COLO668 (cell line): ENCODE results near the gene NRF1.
"Not testable (repeated sequence)": the region's sequence is repeated elsewhere in the genome, so short reads cannot be mapped to it uniquely, and the experiment has no call there.

Source experiments
- DNase-seq: peaks from one replicate; lab custom pipeline; 2025; ENCODE audit not compliant: unreplicated experiment; lab: John Stamatoyannopoulos, UW

Gene NRF1

GRCh38 chr7:129611246-129612111 is at the start of gene NRF1:
NRF1 (plus strand) TSS chr7:129611720; CDS start chr7:129657352, 45,632 bp downstream.
- DNase-seq = peak; percentile 94

- not testable (repeated sequence) for DNase-seq
These were observed 45.2 kb upstream of the NRF1 start for GRCh38 chr7:129566323-129566722.

GRCh38 chr7:129567377-129567776 is 44.1 kb upstream of the NRF1 start:
- no peak for DNase-seq

- DNase-seq = no peak
These were observed 43.3 kb upstream of the NRF1 start for GRCh38 chr7:129568240-129568639.

GRCh38 chr7:129569326-129569725 is 42.2 kb upstream of the NRF1 start:
- no peak for DNase-seq

GRCh38 chr7:129569811-129570215 is 41.7 kb upstream of the NRF1 start:
- no peak for DNase-seq

- DNase-seq = no peak
These were observed 40.3 kb upstream of the NRF1 start for GRCh38 chr7:129571201-129571600.

GRCh38 chr7:129572205-129572604 is 39.3 kb upstream of the NRF1 start:
- DNase-seq = no peak

GRCh38 chr7:129574487-129574886 is 37.0 kb upstream of the NRF1 start:
- no peak for DNase-seq

GRCh38 chr7:129575699-129576098 is 35.8 kb upstream of the NRF1 start:
- DNase-seq = no peak

- DNase-seq = no peak
These were observed 35.4 kb upstream of the NRF1 start for GRCh38 chr7:129576138-129576537.

- no peak for DNase-seq
These were observed 32.7 kb upstream of the NRF1 start for GRCh38 chr7:129578829-129579228.

GRCh38 chr7:129586179-129586578 is 25.3 kb upstream of the NRF1 start:
- not testable (repeated sequence) for DNase-seq

GRCh38 chr7:129588268-129588667 is 23.3 kb upstream of the NRF1 start:
- DNase-seq = no peak

GRCh38 chr7:129591868-129592267 is 19.7 kb upstream of the NRF1 start:
- no peak for DNase-seq

- DNase-seq = not testable (repeated sequence)
These were observed 15.1 kb upstream of the NRF1 start for GRCh38 chr7:129596386-129596785.

GRCh38 chr7:129597672-129598071 is 13.8 kb upstream of the NRF1 start:
- no peak for DNase-seq

GRCh38 chr7:129599174-129599573 is 12.3 kb upstream of the NRF1 start:
- no peak for DNase-seq

- DNase-seq = not testable (repeated sequence)
These were observed 7.9 kb upstream of the NRF1 start for GRCh38 chr7:129603594-129603993.

GRCh38 chr7:129604021-129604420 is 7.5 kb upstream of the NRF1 start:
- DNase-seq = not testable (repeated sequence)

GRCh38 chr7:129604713-129605437 is 6.6 kb upstream of the NRF1 start:
- DNase-seq = no peak

GRCh38 chr7:129605960-129606614 is 5.4 kb upstream of the NRF1 start:
- no peak for DNase-seq
